Measurements from ENCODE around the gene DGKB. TPM values are rescaled to one million over a fixed set of nuclear protein-coding genes. Genes with fewer than 3 reads are reported as not detected.

Gene DGKB
- polyA plus RNA-seq, 1 donor (not counting 4 experiments of a cell fraction or from before 2014, with no cell fraction given) = 0.01 TPM

DNA sequence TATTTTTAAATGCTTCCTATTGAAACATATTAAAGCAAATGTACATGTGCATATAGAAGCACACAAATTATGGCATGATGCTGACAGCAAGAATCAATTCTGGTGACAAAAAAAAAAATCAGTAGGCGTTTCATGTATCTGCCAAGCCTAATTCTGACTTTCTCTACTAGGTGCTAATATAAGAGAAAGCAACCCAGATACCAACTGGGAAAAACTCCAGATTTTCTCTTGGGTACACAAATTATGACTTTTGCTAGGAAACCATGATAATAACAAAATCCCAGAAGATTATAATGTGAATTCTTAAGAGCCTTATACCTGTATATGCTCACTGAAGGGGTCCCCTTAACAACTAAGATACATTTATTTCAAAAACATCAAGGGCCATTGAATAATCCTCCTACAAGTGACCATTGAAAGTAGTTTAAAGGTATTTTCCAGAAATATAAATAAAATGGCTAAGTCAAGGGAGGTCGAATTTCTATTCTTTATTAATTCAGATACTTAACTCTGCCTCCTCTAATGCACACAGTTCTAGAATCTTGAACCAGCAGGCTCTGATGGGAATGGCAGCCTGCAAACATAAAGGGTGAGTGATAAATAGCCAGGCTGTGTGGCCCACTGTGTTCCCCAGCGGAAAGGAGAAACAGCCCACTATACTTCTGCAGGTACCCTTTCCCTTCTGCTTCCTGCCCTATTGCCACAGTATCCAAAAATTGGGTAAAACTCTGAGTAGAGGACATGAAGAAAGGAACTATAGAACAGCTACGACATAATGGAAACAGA is 84.5 kb downstream of the DGKB start:
- FAIRE-seq (no peak), DNase-seq (ENCODE audit: low read depth, low spot score) (no peak)
- no peak for TF ChIP-seq EZH2 (IDR thresholded peaks at IDR 0.05; ENCODE audit: low read length)
- TF ChIP-seq, protein P1, sequence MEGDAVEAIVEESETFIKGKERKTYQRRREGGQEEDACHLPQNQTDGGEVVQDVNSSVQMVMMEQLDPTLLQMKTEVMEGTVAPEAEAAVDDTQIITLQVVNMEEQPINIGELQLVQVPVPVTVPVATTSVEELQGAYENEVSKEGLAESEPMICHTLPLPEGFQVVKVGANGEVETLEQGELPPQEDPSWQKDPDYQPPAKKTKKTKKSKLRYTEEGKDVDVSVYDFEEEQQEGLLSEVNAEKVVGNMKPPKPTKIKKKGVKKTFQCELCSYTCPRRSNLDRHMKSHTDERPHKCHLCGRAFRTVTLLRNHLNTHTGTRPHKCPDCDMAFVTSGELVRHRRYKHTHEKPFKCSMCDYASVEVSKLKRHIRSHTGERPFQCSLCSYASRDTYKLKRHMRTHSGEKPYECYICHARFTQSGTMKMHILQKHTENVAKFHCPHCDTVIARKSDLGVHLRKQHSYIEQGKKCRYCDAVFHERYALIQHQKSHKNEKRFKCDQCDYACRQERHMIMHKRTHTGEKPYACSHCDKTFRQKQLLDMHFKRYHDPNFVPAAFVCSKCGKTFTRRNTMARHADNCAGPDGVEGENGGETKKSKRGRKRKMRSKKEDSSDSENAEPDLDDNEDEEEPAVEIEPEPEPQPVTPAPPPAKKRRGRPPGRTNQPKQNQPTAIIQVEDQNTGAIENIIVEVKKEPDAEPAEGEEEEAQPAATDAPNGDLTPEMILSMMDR (optimal IDR thresholded peaks at IDR 0.05 in 1 of 3, IDR thresholded peaks at IDR 0.05 in 1 of 3, conservative IDR thresholded peaks at IDR 0.05 in 1 of 3; ENCODE audit: extremely low read depth in 1 of 3, insufficient read depth in 2 of 3, low read length in 3 of 3) = no peak
- no peaks in the 10 kb centered on the region for H3K36me3 ChIP-seq (ENCODE audit: control insufficient read depth in 2 of 2, extremely low read depth in 1 of 2, insufficient read depth in 2 of 2, low read length in 2 of 2)
- no peak overlapping the region for H3K27ac ChIP-seq (ENCODE audit: control insufficient read depth, insufficient read depth, low read length)
- H2AFZ ChIP-seq (ENCODE audit: control insufficient read depth, low read length) = no peak overlapping the region
- no peaks in the 10 kb centered on the region for H3K4me1 ChIP-seq (ENCODE audit: control insufficient read depth, extremely low read depth, insufficient read depth, low read length)
- dilution Hi-C loops (cut with MboI; ENCODE audit: extremely low pct_ligation_motif_present, low sequenced_read_pairs) = no loop called here
- no peaks in the 10 kb centered on the region for H3K27me3 ChIP-seq (ENCODE audit: control insufficient read depth, extremely low read depth, insufficient read depth, low read length)
- no peak overlapping the region for H3K4me3 ChIP-seq (ENCODE audit: control insufficient read depth in 2 of 3, extremely low read depth in 1 of 3, insufficient read depth in 2 of 3, low read depth in 1 of 3, low read length in 3 of 3)
- H3K79me2 ChIP-seq (ENCODE audit: control insufficient read depth, insufficient read depth, low read length) = no peaks in the 10 kb centered on the region
- no peaks in the 10 kb centered on the region for H3K9me1 ChIP-seq (ENCODE audit: control insufficient read depth, extremely low read depth, insufficient read depth, low read length)
- H3K4me2 ChIP-seq (ENCODE audit: control insufficient read depth, extremely low read depth, insufficient read depth, low read depth, low read length) = no peak overlapping the region
- no peaks in the 10 kb centered on the region for H4K20me1 ChIP-seq (ENCODE audit: control insufficient read depth, extremely low read depth, insufficient read depth, low read length)
- H3K9ac ChIP-seq (ENCODE audit: control insufficient read depth, extremely low read depth, insufficient read depth, low read length) = no peak overlapping the region
- H3K9me3 ChIP-seq (ENCODE audit: control insufficient read depth, low read depth, low read length) = no peaks in the 10 kb centered on the region

DNA sequence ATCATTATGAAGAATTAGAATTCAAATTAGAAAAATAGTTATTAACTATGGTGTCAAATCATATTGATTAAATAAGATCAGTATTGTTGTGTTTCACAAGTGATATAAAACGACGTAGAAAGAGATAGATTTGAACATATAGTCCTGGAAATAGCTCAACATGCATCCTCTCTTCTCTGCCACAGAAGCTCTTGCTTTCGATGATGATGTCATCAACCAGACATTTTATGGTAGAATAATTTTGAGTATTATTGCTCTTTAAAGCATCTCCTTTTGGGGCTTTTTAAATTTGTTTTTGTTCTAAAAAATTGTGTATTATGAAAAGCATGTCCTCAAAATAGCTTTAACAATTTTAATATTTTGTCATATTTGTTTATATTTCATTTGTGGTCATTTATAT is 95.0 kb downstream of the DGKB start:
- Histone ChIP-seq H3K9ac (ENCODE audit: control insufficient read depth, extremely low read depth, insufficient read depth, low read length) (no peak overlapping the region), H3K36me3 (ENCODE audit: control insufficient read depth in 2 of 2, extremely low read depth in 1 of 2, insufficient read depth in 2 of 2, low read length in 2 of 2) (no peaks in the 10 kb centered on the region), H3K27me3 (ENCODE audit: control insufficient read depth, extremely low read depth, insufficient read depth, low read length) (no peaks in the 10 kb centered on the region), H3K27ac (ENCODE audit: control insufficient read depth, insufficient read depth, low read length) (no peak overlapping the region), H3K9me3 (ENCODE audit: control insufficient read depth, low read depth, low read length) (no peaks in the 10 kb centered on the region), H3K79me2 (ENCODE audit: control insufficient read depth, insufficient read depth, low read length) (no peaks in the 10 kb centered on the region), H3K4me2 (ENCODE audit: control insufficient read depth, extremely low read depth, insufficient read depth, low read depth, low read length) (no peak overlapping the region), H3K4me1 (ENCODE audit: control insufficient read depth, extremely low read depth, insufficient read depth, low read length) (no peaks in the 10 kb centered on the region), H4K20me1 (ENCODE audit: control insufficient read depth, extremely low read depth, insufficient read depth, low read length) (no peaks in the 10 kb centered on the region), H3K9me1 (ENCODE audit: control insufficient read depth, extremely low read depth, insufficient read depth, low read length) (no peaks in the 10 kb centered on the region), H3K4me3 (ENCODE audit: control insufficient read depth in 2 of 3, extremely low read depth in 1 of 3, insufficient read depth in 2 of 3, low read depth in 1 of 3, low read length in 3 of 3) (no peak overlapping the region), H2AFZ (ENCODE audit: control insufficient read depth, low read length) (no peak overlapping the region)
- no peak for DNase-seq (ENCODE audit: low read depth, low spot score)
- dilution Hi-C loops (cut with MboI; ENCODE audit: extremely low pct_ligation_motif_present, low sequenced_read_pairs) = no loop called here
- no peak for FAIRE-seq
- TF ChIP-seq, protein P1 (optimal IDR thresholded peaks at IDR 0.05 in 1 of 3, IDR thresholded peaks at IDR 0.05 in 1 of 3, conservative IDR thresholded peaks at IDR 0.05 in 1 of 3; ENCODE audit: extremely low read depth in 1 of 3, insufficient read depth in 2 of 3, low read length in 3 of 3) = no peak
- no peak for TF ChIP-seq EZH2 (IDR thresholded peaks at IDR 0.05; ENCODE audit: low read length)

Measured in keratinocyte (primary cell).